Activated CD4-positive, CD25-positive, alpha-beta regulatory T cell (primary cell): Measurements from ENCODE around the gene ATR.
A peak's percentile ranks its signal among the peaks of the same experiment; 100 is the strongest.
"Not testable (repeated sequence)": the region's sequence is repeated elsewhere in the genome, so short reads cannot be mapped to it uniquely, and the experiment has no call there.

Source experiments
- DNase-seq, 4 experiments: peaks; one replicate each; lab custom pipeline; 2025; lab: John Stamatoyannopoulos, UW

ATR gene

DNA sequence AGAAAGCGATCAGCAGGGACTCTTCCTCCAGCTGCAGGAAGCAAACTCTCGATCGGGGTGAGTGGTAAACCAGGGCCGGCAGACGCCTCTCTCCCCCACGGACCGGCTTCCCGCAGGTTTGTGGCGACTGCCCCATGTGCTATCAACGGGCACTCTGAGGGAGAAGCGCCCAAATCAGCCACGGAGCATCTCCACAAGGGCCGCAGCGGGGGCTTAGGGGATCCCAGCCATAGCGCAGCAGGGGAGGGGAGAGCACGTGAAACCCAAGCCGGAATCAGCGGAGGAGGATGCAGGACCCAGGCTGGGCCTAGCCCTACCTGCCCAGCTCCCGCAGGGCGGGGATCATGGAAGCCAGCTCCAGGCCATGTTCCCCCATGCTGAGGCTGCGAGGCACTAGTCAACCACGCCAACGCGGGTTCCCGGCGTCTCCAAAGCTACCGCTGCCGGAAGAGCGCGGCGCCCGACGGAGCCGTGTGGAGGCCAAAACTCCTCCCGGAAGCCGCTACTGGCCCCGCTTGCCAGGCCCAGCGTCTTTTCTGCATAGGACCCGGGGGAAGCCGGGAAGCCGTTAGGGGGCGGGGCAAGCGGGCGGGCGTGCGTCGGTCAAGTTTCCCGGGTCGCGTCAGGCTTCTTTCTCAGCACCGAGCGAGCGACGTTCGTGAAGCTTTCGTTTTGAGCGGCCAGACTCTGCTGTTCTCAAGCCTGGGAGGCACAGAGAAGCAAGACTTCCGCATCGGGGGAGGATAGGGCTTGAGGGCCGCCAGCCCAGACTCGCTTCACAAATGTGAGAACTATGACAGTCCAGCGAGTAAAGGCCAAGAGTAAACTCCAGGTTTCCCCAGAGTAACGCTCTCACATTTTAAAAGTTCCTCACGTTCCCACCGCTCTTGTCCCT is at the start of gene ATR:
TSS of gene ATR (minus strand) at position 405 of the 895 bp plus-strand sequence. CDS start at position 376, 29 bp downstream.
- peak; percentile 86 to 95 (median 92) for DNase-seq

DNA sequence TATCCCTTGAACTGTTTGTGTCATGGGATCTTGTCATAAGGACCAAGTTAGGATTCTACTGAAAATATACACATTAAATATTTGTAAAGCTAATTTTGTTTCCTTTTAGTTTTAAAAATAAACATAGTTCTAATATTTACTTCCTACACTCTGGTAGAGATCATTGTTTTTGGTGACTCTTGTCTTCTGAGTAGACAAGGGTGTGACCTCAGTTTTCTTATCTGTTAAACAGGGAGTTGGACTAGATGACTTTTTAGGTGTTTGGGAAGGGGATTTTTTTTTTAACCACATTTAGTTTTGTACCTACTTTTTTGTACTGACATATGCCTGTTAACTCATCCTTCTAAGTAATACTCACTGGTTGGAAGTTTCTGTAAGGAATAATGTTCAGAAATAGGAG is 48.4 kb upstream of the ATR start:
- no peak for DNase-seq

DNA sequence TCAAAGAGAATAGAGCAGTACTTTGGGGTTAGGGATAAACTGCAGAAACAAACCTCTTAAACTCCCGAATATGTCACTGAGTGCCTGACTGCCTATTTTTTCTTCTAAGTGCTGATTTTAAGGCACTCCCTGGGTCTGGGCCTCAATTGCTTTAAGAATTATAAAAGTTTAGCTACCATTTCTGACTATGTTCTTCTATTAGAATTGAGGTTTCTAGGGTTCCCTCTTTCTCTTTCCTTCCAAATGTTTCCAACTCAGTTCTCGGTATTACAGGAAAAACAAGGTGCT is 46.6 kb upstream of the ATR start:
- no peak for DNase-seq

DNA sequence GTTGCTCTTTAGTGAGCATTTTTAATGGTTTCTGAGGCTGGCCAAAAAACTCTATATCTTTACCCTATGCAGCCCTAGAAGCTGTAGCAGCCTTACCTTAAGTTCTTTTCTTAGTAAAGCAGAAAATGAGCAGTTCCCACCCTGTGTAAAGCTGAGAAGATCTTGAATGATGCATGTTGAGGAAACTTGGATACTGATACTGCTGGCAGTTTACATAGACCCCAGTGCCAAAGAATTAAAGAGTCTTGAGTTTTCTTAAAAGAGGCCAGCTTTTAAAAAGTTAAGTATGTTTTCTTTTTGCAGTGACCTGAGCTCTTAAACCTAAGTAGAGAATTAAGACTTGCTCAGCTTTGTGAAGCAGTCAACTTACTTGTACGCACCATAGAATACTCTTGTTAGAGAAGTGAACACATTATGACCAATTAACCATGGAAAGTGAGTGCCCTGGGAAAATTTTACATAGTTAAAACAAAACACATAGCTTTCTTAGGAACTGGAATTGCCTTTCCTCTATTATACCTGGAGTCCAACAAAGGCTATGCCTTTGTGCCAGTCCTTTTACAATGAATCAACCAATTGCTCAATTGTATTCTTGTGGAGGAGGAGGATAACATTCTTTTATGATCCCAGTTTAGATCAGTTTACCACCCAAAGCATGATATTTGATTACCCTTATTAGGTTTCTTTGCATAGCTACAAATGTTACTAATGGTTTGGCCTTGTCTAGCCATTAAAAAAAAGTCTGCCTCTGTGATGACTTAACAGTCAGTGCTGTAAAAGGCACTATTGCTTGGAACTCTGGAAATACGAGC is 46.0 kb upstream of the ATR start:
- DNase-seq = no peak

DNA sequence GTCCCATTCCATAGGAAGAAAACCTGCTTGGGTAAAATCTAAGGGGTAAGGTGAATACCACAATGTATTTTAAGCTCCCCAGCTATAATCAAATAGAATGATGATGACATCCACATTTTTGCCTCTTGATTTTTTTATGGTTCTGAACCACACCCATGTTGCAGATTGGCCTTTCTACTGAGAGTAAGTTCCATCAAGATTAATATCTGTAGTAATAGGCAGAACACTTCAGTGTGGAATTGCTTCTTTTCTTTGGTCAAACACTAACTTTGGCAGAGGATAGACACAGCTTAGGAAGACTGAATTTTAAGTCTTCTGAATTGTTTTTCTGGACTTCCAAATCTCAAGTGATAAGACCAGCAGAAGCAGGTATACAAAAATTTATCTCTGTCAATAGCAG is 44.7 kb upstream of the ATR start:
- no peak for DNase-seq

DNA sequence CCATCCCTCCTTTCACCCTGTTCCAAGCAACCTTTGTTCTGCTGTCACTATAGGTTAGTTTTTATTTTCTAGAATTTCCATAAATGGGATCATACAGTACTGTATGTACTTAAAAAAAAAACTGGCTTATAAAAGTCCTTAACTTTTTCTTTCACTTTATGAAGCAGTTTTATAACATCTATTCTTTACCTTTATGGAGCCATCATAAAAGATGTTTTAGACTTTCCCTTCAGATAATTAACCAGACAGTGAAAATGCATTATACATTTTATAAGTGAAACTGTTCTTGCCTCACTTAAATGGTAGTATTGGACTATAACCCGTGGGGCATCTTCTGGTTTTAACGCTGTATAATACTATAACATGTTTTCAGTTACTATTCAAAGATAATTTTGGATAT is 43.9 kb upstream of the ATR start:
- no peak for DNase-seq

DNA sequence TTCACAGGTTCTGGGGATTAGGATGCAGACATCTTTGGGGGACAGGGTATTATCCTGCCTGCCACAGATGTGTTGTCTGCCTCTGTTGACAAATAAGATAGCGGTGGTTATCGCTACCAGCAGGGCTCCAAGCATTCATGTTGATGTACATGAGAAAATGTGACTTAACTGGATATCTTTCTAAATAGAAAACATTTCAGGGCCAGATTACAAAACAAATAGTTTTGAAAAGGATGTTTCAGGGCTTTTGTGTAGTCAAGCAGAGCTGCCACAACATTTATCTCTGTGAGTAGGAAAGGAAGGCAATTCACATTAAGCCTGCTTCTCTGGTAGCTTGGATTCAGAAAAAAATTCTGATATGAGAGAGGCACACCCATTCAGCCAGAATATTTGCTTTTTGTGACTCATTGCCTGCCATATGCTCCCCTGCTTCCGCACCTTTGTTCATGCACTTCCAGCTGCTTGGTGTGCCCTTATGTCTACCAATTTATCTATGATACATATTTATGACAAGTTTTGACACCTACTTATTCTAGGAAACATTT is 40.5 kb upstream of the ATR start:
- no peak for DNase-seq

DNA sequence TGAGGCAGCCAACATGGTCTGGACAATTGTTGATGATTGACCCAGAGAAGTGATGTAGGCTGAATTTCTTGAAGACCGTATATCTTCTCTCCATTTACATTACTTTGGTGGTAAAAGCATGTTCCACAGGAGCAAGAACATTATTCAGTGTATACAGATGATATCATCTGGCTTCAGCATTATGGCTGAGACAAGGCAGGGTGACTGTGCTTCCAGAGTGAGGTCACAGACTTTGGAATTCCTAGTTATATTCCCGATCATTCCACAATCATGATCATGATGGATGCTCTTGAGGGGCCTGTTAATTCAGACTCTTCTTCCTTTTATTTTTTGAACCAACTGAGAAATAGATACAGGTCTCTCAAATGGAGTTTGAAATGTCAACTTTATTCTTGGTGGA is 36.6 kb upstream of the ATR start:
- no peak for DNase-seq

DNA sequence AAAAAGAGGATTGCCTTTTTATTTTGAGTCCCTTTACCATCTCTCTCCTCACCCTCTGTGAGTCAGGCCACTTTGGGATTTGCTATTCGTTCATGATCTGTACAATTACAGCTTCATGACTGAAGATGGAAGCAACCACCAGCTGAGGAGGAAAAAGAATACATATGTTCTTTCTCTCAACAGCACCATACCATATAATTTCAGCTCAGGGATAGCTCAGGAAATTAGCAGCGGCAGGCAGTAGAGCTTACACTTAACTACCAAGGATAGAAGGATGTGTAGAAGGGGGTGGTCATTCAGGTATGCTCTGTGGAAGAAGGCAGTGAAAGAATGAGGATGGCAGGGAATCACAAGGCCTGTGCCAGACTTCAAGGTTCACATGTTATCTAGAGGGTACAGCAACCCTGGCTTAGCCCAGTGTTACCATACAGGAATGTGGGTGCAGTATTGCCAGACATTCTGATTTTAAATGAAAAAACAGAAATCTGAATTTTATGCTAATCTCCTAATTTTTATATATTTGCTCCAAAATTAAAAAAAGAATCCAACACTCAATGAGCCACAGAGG is 35.6 kb upstream of the ATR start:
- DNase-seq = no peak

DNA sequence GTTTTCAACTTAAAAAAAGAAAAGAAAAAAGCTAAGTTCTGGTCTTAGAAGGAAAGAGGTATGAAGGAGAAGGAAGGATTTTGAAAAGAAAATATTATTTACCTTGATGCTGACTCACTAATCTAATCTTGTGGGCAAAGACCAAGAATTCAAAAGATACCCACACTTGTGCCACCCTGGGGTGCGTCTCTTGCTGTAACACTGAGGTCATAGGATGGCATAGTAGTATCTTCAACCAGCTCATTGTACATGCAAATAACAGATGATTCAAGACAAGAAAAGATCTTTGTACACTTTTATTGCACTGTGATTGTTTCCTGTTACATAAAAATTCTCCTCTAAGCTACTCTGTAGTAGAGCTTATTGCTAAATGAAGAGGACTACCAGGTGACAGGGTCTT is 35.0 kb upstream of the ATR start:
- no peak for DNase-seq

DNA sequence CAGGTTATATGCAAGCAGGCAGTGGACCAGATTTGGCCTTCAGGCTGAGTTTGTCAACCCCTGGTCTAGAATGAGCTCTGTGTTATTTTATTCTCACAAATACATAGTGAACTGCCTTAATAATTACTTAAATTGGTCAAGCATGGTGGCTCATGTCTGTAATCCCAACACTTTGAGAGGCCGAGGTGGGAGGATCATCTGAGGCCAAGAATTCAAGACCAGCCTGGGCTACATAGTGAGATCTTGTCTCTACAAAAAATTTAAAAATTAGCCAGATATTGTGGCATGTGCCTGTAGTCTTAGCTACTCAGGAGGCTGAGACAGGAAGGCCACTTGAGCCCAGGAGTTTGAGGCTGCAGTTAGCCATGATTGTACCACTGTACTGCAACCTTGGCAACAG is 32.7 kb upstream of the ATR start:
- no peak for DNase-seq

DNA sequence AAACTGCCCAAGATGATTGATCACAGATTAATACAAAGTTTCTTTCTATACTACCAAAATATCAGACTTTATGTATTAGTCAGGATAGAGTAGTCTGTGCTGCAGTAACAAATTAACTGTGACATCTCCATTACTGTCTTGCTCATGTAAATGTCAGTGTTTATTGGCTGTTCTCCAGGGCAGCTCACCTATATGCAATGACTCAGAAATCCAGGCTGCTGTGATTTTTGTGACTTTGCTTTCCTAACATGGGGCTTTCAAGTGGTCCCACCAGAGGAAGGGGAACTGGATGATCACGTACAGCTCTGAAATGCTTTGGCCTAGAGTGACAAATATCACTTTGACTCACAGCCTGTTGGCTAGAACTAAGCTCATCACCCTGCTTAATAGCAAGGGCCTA is 30.6 kb upstream of the ATR start:
- no peak for DNase-seq

DNA sequence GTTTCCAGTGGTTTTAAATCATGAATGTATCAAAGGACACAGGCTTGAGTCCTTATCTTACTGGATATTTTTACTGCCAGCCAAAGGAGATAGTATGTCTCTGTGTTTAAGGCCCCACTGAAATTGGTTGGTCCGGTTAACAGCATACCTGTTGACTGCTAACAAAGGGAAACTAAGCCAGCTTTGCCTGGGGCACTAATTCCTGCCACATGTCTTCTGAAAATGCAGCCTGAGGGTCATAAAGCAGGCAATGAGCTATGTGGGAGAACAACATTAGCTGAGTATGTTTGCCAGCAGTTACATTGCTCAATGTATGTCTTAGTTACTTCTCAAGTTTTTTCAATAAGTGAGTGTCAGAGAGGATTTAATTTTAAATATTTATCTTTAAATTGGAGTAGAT is 30.1 kb upstream of the ATR start:
- DNase-seq = no peak

DNA sequence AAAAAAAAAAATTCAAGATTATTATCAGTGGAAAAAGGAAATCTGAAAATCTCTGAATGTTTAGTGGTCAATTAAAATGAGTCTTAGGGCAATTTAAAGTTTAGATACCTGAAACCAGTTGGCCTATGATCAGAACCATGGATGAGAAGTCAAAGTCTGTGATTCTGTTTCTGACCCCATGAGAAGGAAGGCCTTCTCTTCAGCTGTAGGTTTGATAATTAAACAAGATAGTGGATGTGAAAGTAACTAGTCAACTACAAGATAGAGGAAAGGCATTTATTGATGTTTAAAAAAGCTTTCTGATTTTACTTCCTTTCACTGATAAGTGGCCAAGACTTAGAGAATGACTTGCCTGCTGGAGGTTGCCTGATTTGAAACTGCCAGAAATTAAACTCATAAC is 26.4 kb upstream of the ATR start:
- no peak for DNase-seq

DNA sequence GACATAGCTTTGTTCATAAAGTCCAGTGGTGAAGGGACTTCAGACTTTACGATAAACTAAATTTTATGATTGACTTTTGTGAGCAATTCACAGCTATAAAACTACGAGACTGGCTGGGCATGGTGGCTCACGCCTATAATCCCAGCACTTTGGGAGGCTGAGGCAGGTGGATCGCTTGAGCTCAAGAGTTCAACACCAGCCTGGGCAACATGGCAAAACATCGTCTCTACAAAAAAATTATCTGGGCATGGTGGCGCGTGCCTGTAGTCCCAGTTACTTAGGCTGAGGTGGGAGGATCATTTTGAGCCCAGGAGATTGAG is 24.8 kb upstream of the ATR start:
- not testable (repeated sequence) for DNase-seq

DNA sequence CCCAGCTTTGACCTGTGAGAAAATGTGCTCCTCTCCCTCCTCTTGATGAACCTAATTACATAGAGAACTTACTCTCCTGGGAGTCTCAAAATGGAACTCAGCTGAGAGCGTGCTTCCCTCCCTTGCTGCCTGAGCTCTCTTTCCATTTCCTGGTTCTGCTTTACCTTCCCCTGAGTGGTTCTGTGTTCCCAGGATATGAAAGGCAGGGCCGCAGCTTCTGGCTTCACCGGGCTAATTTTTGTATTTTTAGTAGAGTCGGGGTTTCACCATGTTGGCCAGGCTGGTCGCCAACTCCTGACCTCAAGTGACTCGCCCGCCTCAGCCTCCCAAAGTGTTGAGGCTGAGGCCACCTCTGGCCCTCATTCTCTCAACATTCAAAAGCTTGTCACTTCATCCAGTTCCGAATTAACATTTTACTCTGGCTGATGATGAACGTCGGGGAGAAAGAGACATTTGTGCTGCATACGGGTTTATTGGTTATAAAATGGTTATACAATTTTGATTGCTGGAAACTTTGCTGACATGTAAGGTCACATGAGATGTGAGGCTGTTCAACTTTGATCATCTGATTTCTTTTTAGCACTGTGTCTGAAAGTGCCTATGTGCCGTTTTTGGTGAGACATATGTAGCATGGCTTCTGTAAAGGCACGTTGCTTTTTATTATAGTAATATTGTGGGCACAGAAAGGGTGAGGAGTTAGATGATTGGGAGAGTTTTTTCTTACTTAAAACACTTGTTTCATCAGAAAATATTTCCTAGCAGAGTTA is 24.3 kb upstream of the ATR start:
- no peak for DNase-seq

DNA sequence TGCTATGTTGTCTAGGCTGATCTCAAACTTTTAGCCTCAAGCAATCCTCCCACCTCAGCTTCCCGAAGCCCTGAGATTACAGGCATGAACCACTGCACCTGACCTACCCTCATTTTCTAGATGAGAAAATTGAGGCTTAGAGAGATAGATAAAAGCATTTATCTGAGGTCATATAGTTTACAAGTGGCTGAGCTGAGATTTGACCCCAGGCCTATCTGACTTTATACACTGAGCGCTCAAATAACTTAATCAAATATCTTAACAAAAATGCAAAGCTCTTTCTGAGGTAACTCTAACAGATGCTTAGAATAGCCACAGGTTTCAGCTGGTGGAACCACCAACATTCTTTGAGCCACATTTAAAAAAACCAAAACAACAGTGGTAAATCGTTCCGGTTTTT is 23.2 kb upstream of the ATR start:
- DNase-seq = no peak

DNA sequence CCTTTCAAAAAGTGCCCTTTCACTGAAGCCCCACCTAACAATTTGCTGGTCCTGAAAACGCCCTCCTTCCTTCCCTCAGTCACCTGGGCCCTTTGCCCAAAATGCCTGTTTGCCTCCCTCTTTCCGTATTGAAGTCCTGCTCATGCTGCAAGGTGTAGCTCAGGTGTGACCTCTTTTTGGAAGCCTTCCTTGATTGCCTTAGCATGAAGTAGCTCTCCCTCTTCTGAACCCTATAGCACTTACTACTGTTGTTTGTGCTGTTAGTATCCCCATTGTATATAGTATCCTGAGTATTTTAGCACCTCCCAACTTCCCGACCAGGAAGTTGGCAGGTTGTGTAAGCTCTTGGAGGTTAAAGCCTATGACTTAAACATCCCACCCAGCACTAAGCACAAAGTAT is 19.4 kb upstream of the ATR start:
- no peak for DNase-seq

DNA sequence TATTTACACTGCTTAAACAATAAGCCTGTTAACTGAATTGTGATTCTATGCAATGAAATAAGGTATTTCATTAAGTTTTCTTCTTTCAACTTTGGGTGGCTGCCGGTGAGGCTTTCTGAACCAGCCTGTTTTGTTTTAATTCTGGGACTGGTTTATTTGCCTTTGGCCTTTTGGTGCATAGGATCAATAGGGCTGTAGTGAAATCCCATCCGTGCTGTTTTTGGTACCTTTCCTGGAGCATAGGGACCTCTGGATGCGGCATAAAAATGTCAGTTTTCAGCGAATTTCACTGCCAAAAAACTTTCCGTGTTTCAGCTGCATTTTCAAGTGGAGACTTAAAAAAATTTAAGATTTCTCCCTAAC is 18.2 kb upstream of the ATR start:
- no peak for DNase-seq

DNA sequence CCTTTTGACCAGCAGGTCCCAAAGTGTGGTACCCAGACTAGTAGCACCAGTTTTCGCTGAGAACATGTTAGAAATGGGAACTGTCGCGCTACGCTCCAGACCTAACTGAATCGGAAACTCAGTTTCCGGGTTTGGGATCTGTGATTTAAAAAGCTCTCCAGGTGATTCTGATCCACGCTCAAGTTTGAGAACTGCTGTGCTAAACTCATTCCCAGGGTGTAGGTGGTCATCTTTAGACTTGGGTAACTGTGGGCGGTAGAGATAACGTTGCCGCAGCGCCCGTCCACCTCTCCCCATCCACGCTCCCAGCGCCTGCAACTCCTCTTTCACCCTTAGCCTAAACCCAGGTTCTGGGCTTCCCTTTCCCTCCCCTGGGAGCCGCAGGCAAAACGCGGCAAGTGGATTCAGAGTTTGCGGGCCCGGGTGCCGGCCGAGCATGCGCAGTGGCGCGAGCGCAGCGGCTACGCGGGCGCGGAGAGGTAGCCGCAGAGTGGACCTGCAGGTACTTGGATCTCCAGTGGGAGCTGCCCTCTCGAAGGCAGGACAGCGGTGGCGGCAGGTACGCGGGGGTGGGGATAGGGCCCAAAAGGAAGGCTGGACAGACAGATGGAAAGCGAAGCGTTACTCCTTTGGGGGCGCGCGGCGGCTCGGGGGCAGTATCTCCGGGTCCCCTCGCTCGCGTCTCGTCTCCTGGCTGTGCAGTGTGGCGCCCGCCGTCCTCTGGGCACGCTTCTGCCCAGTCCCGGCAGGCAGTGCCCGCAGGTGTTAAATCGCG is 17.6 kb upstream of the ATR start, which contains the start of gene PLS1:
TSS of gene PLS1 (plus strand) at position 443 of the 775 bp plus-strand sequence. CDS start 67,845 bp downstream, outside the sequence.
- DNase-seq = peak; percentile 53 to 77 (median 58)

DNA sequence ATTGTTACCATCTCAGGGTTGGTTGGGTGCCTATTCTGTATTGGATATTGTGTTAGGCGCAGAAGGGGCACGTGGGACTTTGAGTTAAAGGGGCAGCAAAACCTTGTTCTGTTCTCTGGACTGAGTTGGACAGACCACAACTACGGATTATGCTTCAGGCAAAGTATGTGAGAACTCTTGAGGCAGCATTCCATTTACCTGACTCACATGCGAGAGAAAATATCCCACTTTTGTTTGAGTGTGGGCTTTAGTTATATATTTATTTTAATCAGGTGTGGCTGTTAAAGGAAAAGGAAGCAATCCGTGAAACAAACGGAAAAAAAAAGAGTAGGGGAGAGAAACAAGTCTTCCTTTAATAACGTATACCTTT is 17.0 kb upstream of the ATR start:
- DNase-seq = no peak
